ENCODE measurements around the gene CHRM4.

CHRM4 gene

DNA sequence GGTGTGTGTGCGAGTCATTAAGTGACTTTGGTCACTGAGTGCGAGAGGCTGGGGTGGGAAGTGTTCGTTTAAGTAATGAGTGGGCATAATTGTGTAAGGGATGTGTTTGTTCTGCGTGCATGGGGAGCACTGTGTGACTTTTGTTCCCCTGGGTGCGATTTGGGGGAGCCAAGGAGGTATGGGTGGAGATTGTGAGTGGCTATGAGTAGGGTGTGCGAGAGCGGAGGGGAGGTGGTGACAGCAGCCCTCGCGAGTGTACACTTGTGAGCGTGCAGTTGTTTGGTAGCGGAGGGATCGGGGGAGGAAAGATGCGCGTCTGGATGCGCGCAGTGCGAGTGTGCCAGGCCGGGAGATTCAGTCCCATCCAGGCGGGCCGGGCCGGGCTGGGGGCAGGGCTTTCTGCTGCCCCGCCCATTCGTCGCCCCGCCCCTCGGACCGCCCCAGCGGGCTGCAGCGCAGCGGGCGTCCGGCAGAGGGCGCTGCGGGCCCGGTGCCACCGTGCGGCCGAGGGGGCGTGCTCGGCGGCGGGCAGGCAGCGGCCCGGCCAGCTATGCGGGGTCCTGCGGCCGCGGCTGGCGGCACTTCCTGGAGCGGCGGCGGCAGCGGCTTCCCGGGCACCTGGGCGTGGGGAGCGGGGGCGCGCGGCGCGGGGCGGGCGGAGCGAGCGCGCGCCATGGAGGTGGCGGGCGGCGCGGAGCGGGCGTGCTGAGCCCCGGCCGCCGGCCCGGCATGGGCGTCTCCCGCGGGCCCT, 44.5 kb downstream of the CHRM4 start, which contains the start of gene DGKZ:
Gene DGKZ, plus strand, starts transcription at position 578 of the 751 bp plus-strand sequence. CDS start 197 bp downstream, outside the sequence.
- peak; percentile 81 for DNase-seq

DNA sequence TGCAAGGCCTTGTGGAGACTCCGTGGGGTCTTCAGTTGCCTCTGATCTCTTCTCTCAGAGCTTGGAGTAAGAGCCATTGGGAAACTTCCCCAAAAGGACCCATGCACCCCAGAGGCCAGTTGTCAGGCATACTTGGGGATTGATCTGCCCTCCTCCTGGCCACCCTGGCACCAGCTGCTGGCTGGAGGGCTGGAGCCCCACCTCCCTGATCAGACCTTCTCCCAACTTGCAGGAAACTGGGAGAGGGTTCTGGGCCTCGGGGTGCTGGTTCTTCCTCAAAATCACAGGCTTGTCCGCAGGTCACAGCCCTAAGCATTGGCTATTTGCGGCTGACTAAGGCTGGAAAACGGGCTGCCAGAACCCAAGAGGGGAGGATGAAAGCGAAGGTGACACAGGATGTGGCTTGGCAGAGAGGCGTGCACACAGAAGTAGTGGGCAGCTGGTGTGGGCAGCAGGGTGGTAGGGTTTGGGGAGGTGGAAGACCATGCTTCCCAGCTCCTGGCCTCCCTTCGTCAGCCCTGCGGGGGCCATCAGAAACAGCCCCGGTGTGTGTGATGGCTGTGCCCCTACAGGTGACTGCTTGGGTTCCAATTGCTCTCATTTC, 45.6 kb downstream of the CHRM4 start:
- peak; percentile 43 for DNase-seq

DNA sequence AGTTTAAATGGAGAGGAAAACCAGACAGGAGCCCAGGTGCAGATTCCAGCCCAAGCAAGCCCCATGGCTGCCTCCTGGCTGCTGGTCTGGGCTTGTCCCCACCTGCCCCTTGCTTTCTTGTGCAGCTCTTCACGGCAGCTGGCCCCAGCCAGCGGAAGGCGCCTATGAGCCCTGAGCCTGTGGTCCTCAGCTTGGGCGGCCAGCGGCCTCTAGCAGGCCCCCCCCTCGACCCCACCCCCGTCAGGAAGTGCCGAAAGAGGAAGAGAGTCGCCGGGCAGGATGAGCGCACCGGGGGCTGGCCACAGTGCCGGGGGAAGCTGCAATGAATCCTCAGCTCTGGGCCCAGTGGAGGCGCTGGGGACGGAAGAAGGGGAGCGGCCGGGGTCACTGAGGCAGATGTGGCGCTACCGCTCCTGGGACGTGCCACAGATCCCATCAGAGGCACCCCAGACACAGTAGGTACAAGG, 46.4 kb downstream of the CHRM4 start:
- peak; percentile 77 for DNase-seq

DNA sequence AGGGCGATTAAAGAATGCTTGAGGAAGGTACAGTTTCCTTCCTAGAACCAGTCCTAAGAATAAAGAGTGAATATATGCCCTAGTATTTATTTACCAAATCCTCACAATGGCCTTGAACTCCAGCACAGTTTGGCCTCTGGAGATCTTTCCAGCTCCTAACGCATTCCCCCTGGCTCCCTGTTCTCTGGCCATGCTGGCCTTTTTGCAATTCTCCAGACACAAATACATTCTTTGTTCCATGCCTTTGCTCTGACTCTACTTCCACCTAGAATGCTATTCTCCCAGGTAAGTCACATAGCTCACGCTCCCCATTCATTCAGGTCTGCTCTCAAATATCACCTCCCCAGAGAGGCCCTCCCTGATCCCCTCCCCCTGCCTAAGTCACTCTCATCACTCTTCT, 48.1 kb downstream of the CHRM4 start:
- no peak for DNase-seq

DNA sequence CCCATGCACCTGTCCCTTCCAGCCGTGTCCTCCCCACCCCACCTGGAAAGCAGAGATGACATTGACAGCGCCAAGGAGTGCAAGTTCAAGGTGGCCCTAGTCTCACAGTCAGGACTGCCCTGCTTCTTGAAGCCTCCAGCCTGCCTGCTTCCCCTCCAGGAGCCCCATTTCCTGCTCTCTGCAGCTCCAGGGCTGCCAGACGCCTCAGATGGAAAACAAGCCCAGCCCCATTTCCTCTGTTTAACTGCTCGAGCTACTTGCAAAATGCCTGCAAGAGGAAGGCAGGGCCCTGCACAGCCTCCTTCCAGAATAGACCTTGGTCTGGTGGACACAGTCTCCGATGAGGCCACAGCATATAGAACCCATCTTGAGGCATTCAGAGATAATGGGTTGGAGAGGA, 49.3 kb downstream of the CHRM4 start:
- DNase-seq = peak; percentile 74

DNA sequence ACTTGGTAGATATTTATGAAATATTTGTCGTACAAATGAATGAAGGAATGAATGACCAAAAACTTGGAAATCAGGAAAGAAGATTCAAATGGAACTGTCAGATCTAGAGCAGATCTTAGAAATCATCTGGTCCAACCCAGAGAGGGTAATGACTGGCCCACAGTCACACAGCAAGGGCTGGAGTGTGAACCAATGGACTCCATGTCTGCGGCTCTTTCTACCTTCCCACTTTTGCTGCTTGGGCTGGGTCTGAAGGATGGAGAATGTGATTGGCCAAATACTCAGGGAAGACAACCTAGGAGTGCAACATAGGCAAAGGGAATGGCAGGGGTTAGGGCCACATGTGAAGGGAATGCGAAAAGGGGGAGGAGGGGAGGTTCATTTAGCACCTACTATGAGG, 50.1 kb downstream of the CHRM4 start:
- DNase-seq = no peak

DNA sequence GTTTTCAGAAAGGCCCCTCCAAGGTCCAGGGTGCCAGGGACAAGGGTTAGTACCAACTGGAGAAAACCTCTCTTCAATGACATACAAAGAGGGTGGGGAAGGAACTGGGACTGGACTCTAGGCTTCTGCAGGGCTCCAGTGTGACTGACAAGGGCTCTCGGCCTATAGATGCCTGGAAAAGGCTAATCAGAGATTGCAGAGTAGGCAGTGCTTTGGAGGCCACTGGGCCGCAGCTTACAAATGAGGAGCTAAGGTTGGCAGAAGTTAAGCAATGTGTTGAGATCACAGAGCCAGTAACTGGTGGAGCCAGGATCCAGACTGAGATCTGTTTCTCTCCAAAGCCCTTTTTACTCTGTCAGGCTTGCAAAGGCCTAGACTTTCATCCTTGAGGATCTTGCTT, 51.8 kb downstream of the CHRM4 start:
- peak; percentile 61 for DNase-seq

DNA sequence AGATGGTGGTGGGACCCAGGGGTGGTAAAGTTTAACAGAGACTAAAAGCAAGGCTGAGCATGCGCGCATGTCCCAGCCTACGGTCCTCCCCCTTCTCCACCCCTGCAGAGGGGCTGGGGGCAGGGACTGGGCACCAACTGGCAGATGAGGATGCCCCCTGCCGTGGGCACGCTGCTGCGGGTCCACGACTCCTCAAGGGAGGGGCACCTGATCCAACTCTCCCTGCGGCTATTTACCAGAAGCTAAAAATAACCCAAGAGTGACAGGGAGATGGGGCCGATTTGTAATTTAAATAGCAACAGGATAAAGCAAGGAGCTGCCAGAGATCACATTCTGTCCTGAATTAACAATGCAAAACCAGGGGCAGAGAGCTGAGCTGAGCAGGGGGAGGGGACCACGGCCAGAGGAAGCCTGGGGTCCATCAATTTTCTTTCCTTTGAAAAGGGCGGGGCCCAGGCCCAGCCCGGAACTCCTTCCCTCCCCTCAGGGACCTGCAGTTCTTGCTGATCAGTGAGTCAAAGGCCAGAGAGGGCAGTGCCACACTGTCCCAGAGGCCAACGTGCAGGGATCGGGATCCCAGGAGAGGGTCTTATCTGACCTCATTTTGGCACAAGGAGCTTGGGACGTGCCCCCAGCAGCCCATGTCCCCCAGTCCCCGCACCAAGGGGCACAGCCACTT, 52.4 kb downstream of the CHRM4 start:
- no peak for DNase-seq

DNA sequence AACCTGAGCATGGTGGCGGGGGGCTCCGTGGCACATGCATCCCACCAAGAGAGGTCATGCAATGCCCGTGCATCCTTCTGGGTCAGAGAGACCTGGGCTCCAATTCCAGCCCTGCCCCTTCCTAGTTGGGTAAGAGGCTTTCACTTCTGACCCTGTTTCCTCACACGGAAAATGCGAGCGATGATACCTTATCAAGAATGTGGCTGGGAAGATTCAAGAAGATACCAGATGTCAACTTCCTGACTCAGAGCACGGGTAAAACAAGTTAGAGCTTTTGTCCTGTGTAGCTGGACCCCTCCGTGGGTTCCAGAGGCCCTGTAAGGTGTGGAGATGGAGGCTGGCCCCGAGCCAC, 53.0 kb downstream of the CHRM4 start:
- DNase-seq = peak; percentile 19

DNA sequence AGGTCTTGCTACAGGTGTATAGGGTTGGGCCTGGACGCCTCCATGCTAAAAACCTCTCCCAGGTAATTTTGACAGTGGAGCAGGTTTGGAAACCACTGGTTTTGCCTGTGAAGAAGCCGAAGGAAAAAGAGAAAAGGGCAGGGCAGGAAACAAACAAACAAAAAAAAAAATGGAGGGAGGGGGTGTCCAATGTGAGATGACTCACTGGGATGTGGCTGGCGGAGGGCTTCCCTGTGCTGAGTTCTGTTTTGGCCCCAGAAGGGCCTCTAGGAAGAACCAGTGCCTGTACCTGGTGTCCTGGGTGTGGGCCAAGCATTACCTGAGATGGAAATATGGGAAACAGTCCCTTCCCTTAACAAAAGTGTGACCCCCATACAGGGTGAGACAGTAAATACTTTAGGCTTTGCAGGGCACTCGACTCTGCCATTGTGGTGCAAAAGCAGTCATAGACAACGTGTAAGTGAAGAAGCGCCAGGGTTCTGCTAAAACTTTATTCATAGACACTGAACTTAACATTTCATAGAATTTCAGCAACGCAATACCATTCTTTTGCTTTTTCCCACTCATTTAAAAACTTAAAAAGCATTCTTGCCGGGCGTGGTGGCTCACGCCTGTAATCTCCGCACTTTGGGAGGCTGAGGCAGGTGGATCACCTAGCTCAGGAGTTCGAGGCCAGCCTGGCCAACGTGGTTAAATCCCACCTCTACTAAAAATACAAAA, 53.8 kb downstream of the CHRM4 start:
- DNase-seq = no peak

DNA sequence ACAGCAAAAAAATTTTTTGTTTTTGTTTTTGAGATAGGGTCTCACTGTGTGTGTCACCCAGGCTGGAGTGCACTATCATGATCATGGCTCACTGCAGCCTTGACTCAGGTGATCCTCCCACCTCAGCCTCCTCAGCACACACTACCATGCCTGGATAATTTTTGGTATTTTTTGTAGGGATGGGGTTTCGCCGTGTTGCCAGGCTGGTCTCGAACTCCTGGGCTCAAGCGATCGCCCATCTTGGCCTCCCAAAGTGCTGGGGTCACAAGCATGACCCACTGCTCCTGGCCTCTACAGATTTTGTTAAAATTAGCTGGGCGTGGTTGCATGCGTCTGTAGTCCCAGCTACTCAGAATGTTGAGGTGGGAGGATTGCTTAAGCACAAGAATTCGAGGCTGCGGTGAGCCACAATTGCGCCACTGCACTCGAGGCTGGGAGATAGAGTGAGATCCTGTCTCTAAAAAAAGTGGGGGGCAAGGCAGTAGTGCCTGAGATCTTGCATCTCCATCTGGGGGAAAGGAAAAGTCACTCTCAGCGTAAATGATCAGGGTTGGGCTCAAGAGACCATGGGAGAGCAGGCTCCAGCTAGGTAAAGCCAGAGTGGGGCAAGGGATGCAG, 54.9 kb downstream of the CHRM4 start:
- peak; percentile 98 for DNase-seq

DNA sequence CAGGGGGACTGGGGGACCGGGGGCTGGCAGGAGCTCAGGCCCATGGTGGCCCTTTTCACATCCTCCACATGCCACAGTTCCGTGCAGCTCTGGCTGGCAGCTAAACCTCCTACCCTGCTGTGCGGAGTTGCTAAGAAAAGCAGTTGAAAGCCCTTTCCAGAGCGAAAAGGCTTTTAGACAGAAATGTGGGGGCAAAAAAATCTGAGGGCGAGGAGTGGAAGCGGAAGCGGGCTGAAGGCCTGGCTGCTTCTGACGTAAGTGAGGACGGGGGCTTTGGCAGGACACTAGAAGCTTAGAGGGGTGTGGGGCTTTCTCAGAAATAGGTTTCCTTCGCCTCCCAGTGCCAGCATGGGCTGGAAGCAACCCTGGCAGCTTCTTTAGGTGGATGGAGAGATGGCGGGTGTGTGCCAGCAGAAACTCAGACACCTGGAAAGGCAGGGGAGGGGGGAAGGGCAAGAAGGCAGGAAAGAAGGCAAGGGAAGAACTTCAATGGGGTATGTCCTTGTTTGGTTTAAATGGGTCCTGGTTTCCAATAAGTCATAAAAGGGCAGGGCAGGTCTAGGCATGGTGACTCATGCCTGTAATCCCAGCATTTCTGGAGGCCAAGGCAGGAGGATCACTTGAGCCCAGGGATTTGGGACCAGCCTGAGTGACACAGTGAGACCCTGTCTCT, 55.5 kb downstream of the CHRM4 start:
- peak; percentile 79 for DNase-seq

DNA sequence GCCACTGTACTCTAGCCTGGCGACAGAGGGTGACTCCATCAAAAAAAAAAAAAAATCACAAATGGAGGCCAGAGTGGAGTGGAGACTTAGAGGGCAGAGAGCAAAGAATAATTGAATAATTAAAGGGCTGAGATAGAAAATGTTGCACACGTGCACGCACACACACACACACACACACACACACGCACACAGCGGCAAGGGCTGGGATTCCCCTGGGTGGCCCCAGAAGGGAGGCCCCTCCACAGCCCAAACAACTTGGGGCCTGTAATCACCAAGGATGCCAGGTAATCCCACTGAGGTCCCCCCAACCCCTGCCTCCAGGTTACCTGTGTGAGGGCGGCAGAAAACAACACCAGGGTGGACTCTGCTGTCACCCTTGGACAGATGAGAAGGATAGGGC, 56.3 kb downstream of the CHRM4 start:
- no peak for DNase-seq

DNA sequence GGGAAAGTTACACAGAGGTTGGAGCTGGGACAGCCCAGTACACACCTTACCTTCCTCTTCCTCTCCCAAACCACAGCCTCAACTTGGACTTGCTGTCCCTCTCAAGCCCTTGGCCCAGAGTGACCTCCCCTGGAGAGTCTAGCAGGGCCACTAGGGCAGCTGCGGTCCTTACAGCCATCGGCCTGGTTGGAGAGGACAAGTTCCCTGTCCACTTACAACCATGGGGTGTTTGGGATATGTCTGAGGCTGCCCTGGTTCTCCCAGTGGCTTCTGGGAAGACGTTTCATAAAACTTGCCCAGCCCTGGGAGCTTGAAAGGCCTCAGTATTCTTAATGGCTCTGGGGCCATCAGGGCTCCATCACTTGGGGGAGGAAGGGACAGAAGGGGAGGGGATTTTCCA, 57.4 kb downstream of the CHRM4 start:
- no peak for DNase-seq
